ENCODE data around the gene ATP6V1B1.

The ATP6V1B1 gene

GRCh38 chr2:70902067-70902442, 33.6 kb upstream of the ATP6V1B1 start:
- DNase-seq: no peak

GRCh38 chr2:70902579-70902978, 33.1 kb upstream of the ATP6V1B1 start:
- no peak for DNase-seq

- no peak for DNase-seq
Measured at GRCh38 chr2:70903171-70903570, 32.5 kb upstream of the ATP6V1B1 start.

DNA sequence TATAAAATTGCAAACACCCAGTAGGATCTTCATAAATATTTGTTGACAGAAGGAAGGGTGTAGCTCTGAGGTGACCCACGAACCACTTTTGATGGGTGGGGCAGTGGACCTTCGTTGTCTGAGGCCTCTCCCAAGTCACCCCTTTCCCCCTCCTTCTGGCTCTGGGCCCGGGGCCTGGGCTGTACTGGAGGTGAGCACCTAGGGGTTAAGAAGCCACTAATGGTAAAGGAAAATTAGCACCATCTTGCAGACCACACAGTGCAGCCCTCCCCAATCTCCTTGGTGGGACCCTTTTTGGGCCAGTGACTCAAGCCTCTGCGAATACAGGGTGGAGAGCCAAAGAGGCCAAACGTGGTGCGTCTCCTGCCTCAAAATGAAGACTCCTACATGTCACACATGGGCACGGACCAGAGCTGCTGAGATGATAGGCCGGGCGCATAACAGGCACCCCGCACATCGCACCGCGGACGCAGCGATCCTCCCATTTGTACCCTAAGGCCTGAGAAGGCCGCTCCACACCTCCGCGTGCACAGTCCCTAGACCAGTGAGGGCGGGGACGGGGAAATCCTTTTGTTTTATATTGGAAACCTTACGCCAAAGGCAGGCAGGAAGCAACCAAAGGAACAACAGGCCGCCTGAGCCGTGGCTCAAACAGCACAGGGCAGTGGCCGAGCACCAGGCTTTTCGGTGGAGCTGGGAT, 31.9 kb upstream of the ATP6V1B1 start:
- DNase-seq: no peak

- DNase-seq: no peak
Measured at GRCh38 chr2:70904371-70905216, 31.1 kb upstream of the ATP6V1B1 start.

- DNase-seq: no peak
Measured at GRCh38 chr2:70905443-70906421, 30.0 kb upstream of the ATP6V1B1 start.

- DNase-seq: no peak
Measured at GRCh38 chr2:70906439-70907005, 29.2 kb upstream of the ATP6V1B1 start.

DNA sequence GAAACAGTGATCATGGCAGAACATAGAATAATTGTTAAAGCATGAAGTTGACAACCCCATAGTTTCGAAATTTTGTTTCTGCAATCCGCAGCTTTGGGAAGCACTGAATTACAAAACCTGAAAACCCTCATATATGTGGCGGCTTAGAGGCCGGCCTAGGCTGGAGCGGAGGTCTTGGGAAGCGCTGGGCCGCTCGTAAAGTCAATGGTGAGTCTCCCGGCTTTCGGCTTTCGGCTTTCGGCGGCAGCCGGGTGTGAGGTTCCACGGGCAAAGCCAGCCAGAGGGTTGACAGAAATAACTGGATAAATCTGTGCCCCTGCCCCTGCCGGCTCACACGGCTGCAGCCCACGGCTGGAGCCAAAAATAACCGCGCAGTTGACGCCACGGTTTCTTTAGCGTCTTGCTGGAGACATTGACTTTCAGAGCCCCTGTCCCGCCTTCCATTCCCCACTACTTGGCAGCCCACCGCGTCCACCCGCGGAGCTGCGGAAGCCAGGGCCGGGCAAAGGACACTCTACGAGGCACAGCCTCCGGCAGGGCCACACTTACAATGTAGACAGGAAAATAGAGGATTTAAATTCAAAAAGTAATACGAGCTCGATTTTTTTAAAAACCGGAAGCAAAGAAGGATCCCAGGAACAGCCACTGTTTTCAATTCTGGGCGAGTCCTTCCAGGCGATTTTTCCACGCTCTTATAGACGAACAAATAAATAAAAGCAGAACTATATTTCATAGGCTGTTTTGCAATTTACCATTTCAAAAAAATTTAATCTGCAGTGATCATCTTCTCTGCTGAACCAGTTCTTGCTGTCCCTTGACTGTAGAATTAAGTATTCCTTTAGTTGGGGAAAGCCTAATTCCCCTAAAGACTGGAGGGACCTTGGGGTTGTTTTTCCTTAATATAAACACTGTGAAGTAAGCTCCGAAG, 28.3 kb upstream of the ATP6V1B1 start:
- DNase-seq: no peak

- no peak for DNase-seq
Measured at GRCh38 chr2:70916291-70916690, 19.4 kb upstream of the ATP6V1B1 start.

GRCh38 chr2:70918016-70918415, 17.7 kb upstream of the ATP6V1B1 start:
- no peak for DNase-seq

- no peak for DNase-seq
Measured at GRCh38 chr2:70919672-70920366, 15.9 kb upstream of the ATP6V1B1 start.

DNA sequence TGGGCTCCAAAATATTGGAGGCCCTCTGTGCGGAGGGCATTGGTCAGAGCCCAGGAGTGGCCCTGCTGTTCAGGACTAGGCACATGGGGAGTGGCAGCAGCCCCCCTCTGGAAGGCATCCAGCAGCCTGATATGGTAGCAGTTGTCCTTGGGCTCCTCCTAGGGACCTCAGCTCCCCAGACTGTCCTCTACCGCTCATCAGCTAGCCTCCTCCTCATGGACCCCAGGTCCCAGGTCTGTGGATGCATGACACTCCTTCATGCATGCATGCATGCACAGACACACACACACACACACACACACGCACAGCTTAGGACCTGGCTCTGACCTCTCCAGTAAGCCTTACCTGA, 15.4 kb upstream of the ATP6V1B1 start:
- DNase-seq: no peak

GRCh38 chr2:70921031-70921430, 14.7 kb upstream of the ATP6V1B1 start:
- DNase-seq: no peak

DNA sequence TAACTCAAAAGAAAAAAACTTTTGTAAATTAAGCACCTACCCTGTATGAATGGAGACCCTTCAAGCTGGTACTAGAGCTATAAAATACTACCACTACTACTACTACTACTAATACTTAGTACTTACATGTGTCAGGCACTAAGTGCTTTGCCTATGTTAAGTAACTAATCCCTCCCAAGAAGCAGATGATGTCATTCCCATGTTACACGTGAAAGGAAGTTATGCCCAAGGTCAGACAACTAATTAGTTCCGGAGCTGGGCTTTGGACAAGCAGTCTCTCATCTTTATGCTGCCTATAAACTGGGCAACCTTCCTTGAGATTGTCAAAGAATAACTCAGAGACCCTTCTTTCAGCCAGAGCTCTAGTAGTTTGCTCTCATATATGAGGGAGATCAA, 13.9 kb upstream of the ATP6V1B1 start:
- DNase-seq: no peak

GRCh38 chr2:70922235-70923234, 13.2 kb upstream of the ATP6V1B1 start:
- no peak for DNase-seq

- DNase-seq: no peak
Measured at GRCh38 chr2:70923378-70924015, 12.2 kb upstream of the ATP6V1B1 start.

DNA sequence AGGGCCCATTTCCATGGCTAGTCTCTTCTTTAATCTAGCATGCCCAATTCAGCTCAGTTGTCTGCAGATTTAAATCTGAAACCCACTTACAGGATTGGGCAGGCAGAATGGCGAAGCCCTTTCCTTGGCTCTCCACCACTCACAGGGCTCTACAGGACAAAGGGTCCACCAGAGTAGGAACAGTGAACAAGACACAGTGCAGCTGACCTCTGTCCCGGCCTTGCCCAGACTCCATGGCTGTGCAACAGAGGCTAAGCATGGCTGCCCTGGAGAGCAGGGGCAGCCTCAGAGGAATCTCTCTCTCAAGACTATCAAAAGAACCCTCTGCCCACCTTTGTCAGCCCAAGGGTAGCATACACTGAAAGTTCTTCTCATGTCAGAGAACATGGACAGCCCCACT, 9.7 kb upstream of the ATP6V1B1 start:
- no peak for DNase-seq

DNA sequence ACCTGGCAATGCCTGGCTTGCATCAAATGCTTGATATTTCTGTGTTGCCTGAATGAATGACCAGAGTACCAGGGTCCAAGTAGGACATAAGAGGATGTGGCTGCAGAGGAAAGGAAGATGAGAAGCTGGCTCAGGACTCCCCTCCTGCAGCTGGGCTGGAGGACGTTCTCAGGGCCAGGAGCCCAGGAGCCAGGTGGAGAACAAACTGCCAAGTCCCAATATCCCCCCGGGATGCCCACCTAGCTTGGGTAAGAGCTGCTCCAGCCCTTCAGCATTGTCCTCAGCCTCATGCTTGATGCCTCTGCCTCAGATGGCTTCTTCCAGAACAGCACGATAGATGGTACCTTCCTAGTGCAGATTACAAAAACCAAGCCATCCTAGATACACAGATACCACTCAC, 8.6 kb upstream of the ATP6V1B1 start:
- DNase-seq: no peak

GRCh38 chr2:70927641-70928040, 8.1 kb upstream of the ATP6V1B1 start:
- no peak for DNase-seq
